H9 (cell line): ENCODE measurements around the gene STAB2. TPM values are rescaled to one million over a fixed set of nuclear protein-coding genes. Genes with fewer than 3 reads are reported as not detected.

Source experiments
- DNase-seq: peaks from one replicate; pipeline ENCODE4 v3.0.0-alpha.2; 2017
- H2AFZ ChIP-seq: one replicate; pipeline ENCODE4 v1.6.1; 2013; ENCODE audit warnings: mild to moderate bottlenecking, low read length, control low read depth, moderate library complexity
- H2AK5ac ChIP-seq: 2 replicates; pipeline ENCODE4 v1.6.1; 2013; ENCODE audit warnings: low read length, control low read depth, mixed read lengths; ENCODE audit not compliant: insufficient read length
- H2BK120ac ChIP-seq: one replicate; pipeline ENCODE4 v1.6.1; 2013; ENCODE audit warnings: low read depth, mild to moderate bottlenecking, low read length, control low read depth, inconsistent platforms; ENCODE audit not compliant: poor library complexity, severe bottlenecking
- H2BK12ac ChIP-seq: 2 replicates; pipeline ENCODE4 v1.6.1; 2013; ENCODE audit warnings: low read length, control low read depth, mixed read lengths, low read depth; ENCODE audit not compliant: insufficient read length
- H2BK15ac ChIP-seq: 2 replicates; pipeline ENCODE4 v1.6.1; 2013; ENCODE audit warnings: low read depth, low read length, control low read depth
- H2BK20ac ChIP-seq: one replicate; pipeline ENCODE4 v1.6.1; 2013; ENCODE audit warnings: low read depth, mild to moderate bottlenecking, low read length, control low read depth, inconsistent platforms; ENCODE audit not compliant: poor library complexity, severe bottlenecking
- H2BK5ac ChIP-seq: 2 replicates; pipeline ENCODE4 v1.6.1; 2013; ENCODE audit warnings: low read length, control low read depth, mixed read lengths; ENCODE audit not compliant: insufficient read length
- H3K14ac ChIP-seq: 2 replicates; pipeline ENCODE4 v1.6.1; 2013; ENCODE audit warnings: low read length, control low read depth; ENCODE audit not compliant: insufficient read depth
- H3K18ac ChIP-seq: 2 replicates; pipeline ENCODE4 v1.6.1; 2013; ENCODE audit warnings: low read depth, mild to moderate bottlenecking, mixed read lengths, low read length, control low read depth; ENCODE audit not compliant: insufficient read length
- H3K23ac ChIP-seq: 2 replicates; pipeline ENCODE4 v1.6.1; 2013; ENCODE audit warnings: low read length, control low read depth, mixed read lengths, low read depth; ENCODE audit not compliant: insufficient read length
- H3K23me2 ChIP-seq: 2 replicates; pipeline ENCODE4 v1.6.1; 2013; ENCODE audit warnings: low read depth, mild to moderate bottlenecking, mixed read lengths, low read length, control low read depth; ENCODE audit not compliant: insufficient read length, poor library complexity, severe bottlenecking
- H3K27ac ChIP-seq: 2 replicates; pipeline ENCODE4 v1.5.1; 2013; ENCODE audit warnings: low read length, control low read depth, mixed read lengths, low read depth; ENCODE audit not compliant: insufficient read length
- H3K27me3 ChIP-seq: 2 replicates; pipeline ENCODE4 v1.6.1; 2013; ENCODE audit warnings: low read length, control low read depth, inconsistent platforms; ENCODE audit not compliant: insufficient read depth
- H3K4ac ChIP-seq: 2 replicates; pipeline ENCODE4 v1.6.1; 2013; ENCODE audit warnings: low read depth, mild to moderate bottlenecking, control low read depth, inconsistent platforms, low read length, moderate library complexity
- H3K4me1 ChIP-seq: 2 replicates; pipeline ENCODE4 v1.6.1; 2013; ENCODE audit warnings: low read length, control low read depth, inconsistent platforms; ENCODE audit not compliant: insufficient read depth
- H3K4me2 ChIP-seq: 2 replicates; pipeline ENCODE4 v1.6.1; 2013; ENCODE audit warnings: low read length, control low read depth, mixed read lengths; ENCODE audit not compliant: insufficient read length, insufficient read depth
- H3K56ac ChIP-seq: 2 replicates; pipeline ENCODE4 v1.6.1; 2013; ENCODE audit warnings: low read depth, mild to moderate bottlenecking, mixed read lengths, low read length, control low read depth; ENCODE audit not compliant: insufficient read length
- H3K79me1 ChIP-seq: 2 replicates; pipeline ENCODE4 v1.6.1; 2013; ENCODE audit warnings: low read depth, mild to moderate bottlenecking, moderate library complexity, low read length, control low read depth, inconsistent platforms; ENCODE audit not compliant: insufficient read depth, poor library complexity, severe bottlenecking
- H3K79me2 ChIP-seq: 2 replicates; pipeline ENCODE4 v1.6.1; 2013; ENCODE audit warnings: low read length, control low read depth, inconsistent platforms; ENCODE audit not compliant: insufficient read depth
- H3K9ac ChIP-seq: 2 replicates; pipeline ENCODE4 v1.6.1; 2013; ENCODE audit warnings: low read length, control low read depth, mixed read lengths; ENCODE audit not compliant: insufficient read length; ENCODE audit errors: extremely low read depth
- H3K9me3 ChIP-seq: one replicate; pipeline ENCODE4 v1.6.1; 2013; ENCODE audit warnings: low read depth, low read length, inconsistent platforms; ENCODE audit not compliant: control insufficient read depth
- H3T11ph ChIP-seq: one replicate; pipeline ENCODE4 v1.6.1; 2013; ENCODE audit warnings: mild to moderate bottlenecking, low read length, control low read depth, inconsistent platforms
- H4K20me1 ChIP-seq: one replicate; pipeline ENCODE4 v1.6.1; 2013; ENCODE audit not compliant: control insufficient read depth, insufficient read length, insufficient read depth
- H4K5ac ChIP-seq: 2 replicates; pipeline ENCODE4 v1.6.1; 2013; ENCODE audit warnings: low read depth, mild to moderate bottlenecking, mixed read lengths, low read length, control low read depth; ENCODE audit not compliant: insufficient read length
- H4K8ac ChIP-seq: replicated peaks from 2 replicates; pipeline ENCODE4 v1.6.1; 2013; ENCODE audit warnings: low read length, control low read depth, mixed read lengths, low read depth; ENCODE audit not compliant: insufficient read length
- H4K91ac ChIP-seq: 2 replicates; pipeline ENCODE4 v1.6.1; 2013; ENCODE audit warnings: low read depth, mild to moderate bottlenecking, moderate library complexity, mixed read lengths, low read length, control low read depth; ENCODE audit not compliant: insufficient read length
- H3K27ac Mint-ChIP-seq, 3 experiments: 2 replicates in 2 of 3; 3 replicates in 1 of 3; pipeline ENCODE4 v1.8.0; 2020 to 2021; ENCODE audit warnings: mixed read lengths in 3 of 3, mild to moderate bottlenecking in 1 of 3, moderate library complexity in 1 of 3
- H3K27me3 Mint-ChIP-seq: 2 replicates; pipeline ENCODE4 v1.8.0; 2021; ENCODE audit warnings: low read depth, mild to moderate bottlenecking, moderate library complexity, mixed read lengths
- H3K36me3 Mint-ChIP-seq, 3 experiments: 2 replicates in 2 of 3; 3 replicates in 1 of 3; pipeline ENCODE4 v1.8.0; 2020 to 2021; ENCODE audit warnings: low read depth in 3 of 3, mixed read lengths in 3 of 3; ENCODE audit not compliant: insufficient read depth in 1 of 3
- H3K4me1 Mint-ChIP-seq, 2 experiments: 2 replicates each; pipeline ENCODE4 v1.8.0; 2020; ENCODE audit warnings: mixed read lengths in 2 of 2
- H3K4me3 Mint-ChIP-seq, 2 experiments: 2 replicates in 1 of 2; 3 replicates in 1 of 2; pipeline ENCODE4 v1.8.0; 2020 to 2021; ENCODE audit warnings: mild to moderate bottlenecking in 2 of 2, mixed read lengths in 2 of 2, moderate library complexity in 1 of 2
- H3K9me3 Mint-ChIP-seq, 2 experiments: 2 replicates in 1 of 2; 3 replicates in 1 of 2; pipeline ENCODE4 v1.8.0; 2020; ENCODE audit warnings: mild to moderate bottlenecking in 2 of 2, mixed read lengths in 2 of 2, moderate library complexity in 1 of 2
- WGBS: extraction: QIAGEN DNeasy Blood & Tissue Kit; methylation state at CpG from one replicate; pipeline ENCODE4 v1.1.7; 2013; ENCODE audit warnings: missing lambda C conversion rate, low lambda C conversion rate, mixed read lengths; ENCODE audit not compliant: insufficient read length; ENCODE audit errors: extremely low coverage; 5-methylcytosine and 5-hydroxymethylcytosine counted together
- total RNA-seq: library from RNA; stranded (reverse); gene quantifications from 2 replicates; pipeline ENCODE4 v1.2.1, GENCODE V29; 2021
- TF ChIP-seq, protein P1 (sequence below): fragments of 200-600 bp; sonication (generic); conservative IDR thresholded peaks from 3 replicates; pipeline ENCODE4 v1.8.0; 2021; ENCODE audit warnings: antibody characterized with exemption, mild to moderate bottlenecking

The STAB2 gene
- total RNA-seq, 1 experiment from 2014 or later, result 0.02 TPM

DNA sequence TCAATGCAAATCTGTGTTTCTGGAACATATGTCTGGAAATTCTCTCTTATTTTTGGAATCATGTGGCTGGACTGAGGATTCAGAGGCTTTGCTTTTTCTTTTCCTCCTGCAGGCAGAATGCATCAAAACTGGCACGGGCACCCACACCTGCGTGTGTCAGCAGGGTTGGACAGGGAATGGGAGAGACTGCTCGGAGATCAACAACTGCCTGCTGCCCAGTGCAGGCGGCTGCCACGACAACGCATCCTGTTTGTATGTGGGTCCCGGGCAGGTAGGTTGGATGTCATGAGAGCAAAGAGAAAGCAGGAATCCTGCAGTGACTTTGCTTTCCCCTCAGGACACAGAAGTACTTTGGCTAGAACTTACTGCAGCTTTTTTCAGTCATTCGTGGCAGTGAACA lies 90.3 kb downstream of the STAB2 start:
- no peak overlapping the region for H2BK5ac ChIP-seq
- no peak overlapping the region for H2BK15ac ChIP-seq
- H3K4me1 Mint-ChIP-seq, result peaks cover 14 to 17% of the 10 kb centered on the region in 2 experiments
- H3K79me2 ChIP-seq, result no peaks in the 10 kb centered on the region
- no CpG with 5 or more reads among the region's 8 CpGs for WGBS
- no peak overlapping the region for H3K14ac ChIP-seq
- H3K9me3 ChIP-seq, result no peaks in the 10 kb centered on the region
- H3K4ac ChIP-seq, result no peak overlapping the region
- H4K20me1 ChIP-seq, result no peaks in the 10 kb centered on the region
- no peaks in the 10 kb centered on the region for H3K36me3 Mint-ChIP-seq
- H4K91ac ChIP-seq, result no peak overlapping the region
- no peak overlapping the region for H3K27ac Mint-ChIP-seq
- no peak overlapping the region for H4K8ac ChIP-seq
- DNase-seq, result peak; percentile 51
- H3K9me3 Mint-ChIP-seq, result no peaks in the 10 kb centered on the region
- no peak overlapping the region for H2AFZ ChIP-seq
- H3K79me1 ChIP-seq, result no peaks in the 10 kb centered on the region
- no peak overlapping the region for H2BK20ac ChIP-seq
- H4K5ac ChIP-seq, result no peak overlapping the region
- TF ChIP-seq, protein P1, sequence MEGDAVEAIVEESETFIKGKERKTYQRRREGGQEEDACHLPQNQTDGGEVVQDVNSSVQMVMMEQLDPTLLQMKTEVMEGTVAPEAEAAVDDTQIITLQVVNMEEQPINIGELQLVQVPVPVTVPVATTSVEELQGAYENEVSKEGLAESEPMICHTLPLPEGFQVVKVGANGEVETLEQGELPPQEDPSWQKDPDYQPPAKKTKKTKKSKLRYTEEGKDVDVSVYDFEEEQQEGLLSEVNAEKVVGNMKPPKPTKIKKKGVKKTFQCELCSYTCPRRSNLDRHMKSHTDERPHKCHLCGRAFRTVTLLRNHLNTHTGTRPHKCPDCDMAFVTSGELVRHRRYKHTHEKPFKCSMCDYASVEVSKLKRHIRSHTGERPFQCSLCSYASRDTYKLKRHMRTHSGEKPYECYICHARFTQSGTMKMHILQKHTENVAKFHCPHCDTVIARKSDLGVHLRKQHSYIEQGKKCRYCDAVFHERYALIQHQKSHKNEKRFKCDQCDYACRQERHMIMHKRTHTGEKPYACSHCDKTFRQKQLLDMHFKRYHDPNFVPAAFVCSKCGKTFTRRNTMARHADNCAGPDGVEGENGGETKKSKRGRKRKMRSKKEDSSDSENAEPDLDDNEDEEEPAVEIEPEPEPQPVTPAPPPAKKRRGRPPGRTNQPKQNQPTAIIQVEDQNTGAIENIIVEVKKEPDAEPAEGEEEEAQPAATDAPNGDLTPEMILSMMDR, result no peak
- H3K18ac ChIP-seq, result no peak overlapping the region
- no peak overlapping the region for H2AK5ac ChIP-seq
- no peak overlapping the region for H2BK12ac ChIP-seq
- H2BK120ac ChIP-seq, result no peak overlapping the region
- no peak overlapping the region for H3K4me3 Mint-ChIP-seq
- H3T11ph ChIP-seq, result no peak overlapping the region
- H3K9ac ChIP-seq, result no peak overlapping the region
- no peaks in the 10 kb centered on the region for H3K23me2 ChIP-seq
- no peaks in the 10 kb centered on the region for H3K27me3 ChIP-seq
- no peak overlapping the region for H3K23ac ChIP-seq
- no peak overlapping the region for H3K56ac ChIP-seq
- H3K4me1 ChIP-seq, result no peaks in the 10 kb centered on the region; the same call in 1 of the 2 replicates
- H3K27ac ChIP-seq, result no peak overlapping the region
- H3K4me2 ChIP-seq, result no peak overlapping the region
- no peaks in the 10 kb centered on the region for H3K27me3 Mint-ChIP-seq
